IgD-negative memory B cell (primary cell): ENCODE data around the gene CABLES2. TPM values are rescaled to one million over a fixed set of nuclear protein-coding genes. Genes with fewer than 3 reads are reported as not detected.

Experiments
- H3K27ac Mint-ChIP-seq, 3 donors: one replicate each; pipeline ENCODE4 v1.8.0; 2020 to 2022; ENCODE audit warnings: mild to moderate bottlenecking in 3 of 3, mixed read lengths in 3 of 3, moderate library complexity in 1 of 3
- H3K27me3 Mint-ChIP-seq: one replicate; pipeline ENCODE4 v1.8.0; 2021; ENCODE audit warnings: mixed read lengths
- H3K36me3 Mint-ChIP-seq: one replicate; pipeline ENCODE4 v1.8.0; 2020; ENCODE audit warnings: mild to moderate bottlenecking, mixed read lengths
- H3K4me1 Mint-ChIP-seq, 3 donors: one replicate each; pipeline ENCODE4 v1.8.0; 2020 to 2022; ENCODE audit warnings: mixed read lengths in 3 of 3, mild to moderate bottlenecking in 1 of 3
- H3K4me3 Mint-ChIP-seq, 4 donors: one replicate each; pipeline ENCODE4 v1.8.0; 2020 to 2022; ENCODE audit warnings: mild to moderate bottlenecking in 4 of 4, mixed read lengths in 4 of 4, moderate library complexity in 3 of 4
- H3K9me3 Mint-ChIP-seq, 3 donors: one replicate each; pipeline ENCODE4 v1.8.0; 2020 to 2021; ENCODE audit warnings: mixed read lengths in 3 of 3, mild to moderate bottlenecking in 1 of 3
- polyA plus RNA-seq: library from polyadenylated mRNA; unstranded; fragments of 300-500 nt; fragmentation: Illumina TruSeq; gene quantifications from one replicate; pipeline ENCODE4 v1.2.3, GENCODE V29; 2021

The CABLES2 gene
- polyA plus RNA-seq, 1 donor from 2014 or later, result 1.1 TPM

- Mint-ChIP-seq H3K9me3 (no peaks in the 10 kb centered on the region), H3K4me3 (no peak overlapping the region), H3K27ac (peak overlapping the region in 1 of 3 donors; percentile 13), H3K36me3 (no peaks in the 10 kb centered on the region), H3K4me1 (peaks cover 0 to 5% (median 2%) of the 10 kb centered on the region in 3 donors), H3K27me3 (peaks cover 14% of the 10 kb centered on the region)
Measured at GRCh38 chr20:62372042-62372993, 34.8 kb downstream of the CABLES2 start.

GRCh38 chr20:62371588-62372041, 35.5 kb downstream of the CABLES2 start:
- Mint-ChIP-seq H3K36me3 (no peaks in the 10 kb centered on the region), H3K4me1 (peaks cover 0 to 5% (median 2%) of the 10 kb centered on the region in 3 donors), H3K27ac (no peak overlapping the region), H3K4me3 (no peak overlapping the region), H3K27me3 (peaks cover 14% of the 10 kb centered on the region), H3K9me3 (no peaks in the 10 kb centered on the region)

DNA sequence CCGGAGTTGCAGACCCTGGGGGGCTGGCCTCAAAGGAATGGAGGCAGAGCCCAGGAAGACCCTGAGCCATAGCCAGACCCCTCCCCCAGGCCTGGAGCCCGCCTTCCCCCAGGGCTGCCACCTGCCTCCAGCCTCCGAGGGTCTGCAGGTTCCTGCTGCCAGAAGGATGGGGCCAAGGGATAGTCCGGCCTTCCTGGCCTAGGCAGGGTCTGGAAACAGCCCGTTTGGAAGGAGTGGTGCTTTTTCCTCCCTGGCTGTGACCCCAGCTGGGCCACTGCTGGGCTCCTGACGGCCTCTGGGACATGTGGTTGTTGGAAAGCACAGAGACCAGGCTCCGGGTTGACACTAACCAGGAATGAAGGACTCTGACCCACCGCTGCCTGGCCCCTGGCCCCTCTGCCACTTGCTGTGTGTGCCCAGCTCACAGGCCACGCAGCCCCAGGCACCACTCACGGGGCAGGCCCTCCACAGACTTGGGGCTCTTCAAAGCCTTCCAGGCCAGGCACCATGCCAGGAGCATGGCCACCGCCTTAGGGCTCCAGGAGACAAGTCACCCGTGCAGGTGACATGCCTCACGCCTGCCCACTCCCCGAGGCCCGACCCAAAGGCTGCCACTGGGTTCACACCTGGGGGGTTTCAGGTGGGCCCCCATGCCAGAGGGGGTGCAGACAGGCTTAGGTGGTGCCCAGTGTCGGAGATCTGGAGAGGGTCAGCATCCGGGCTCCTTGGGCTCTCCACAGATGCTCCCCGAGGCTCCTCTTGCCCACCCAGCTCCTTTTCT, 36.1 kb downstream of the CABLES2 start:
- no peak overlapping the region for H3K4me3 Mint-ChIP-seq
- H3K27ac Mint-ChIP-seq, result no peak overlapping the region
- peaks cover 14% of the 10 kb centered on the region for H3K27me3 Mint-ChIP-seq
- no peaks in the 10 kb centered on the region for H3K9me3 Mint-ChIP-seq
- no peaks in the 10 kb centered on the region for H3K36me3 Mint-ChIP-seq
- H3K4me1 Mint-ChIP-seq, result peaks cover 0 to 5% (median 2%) of the 10 kb centered on the region in 3 donors

DNA sequence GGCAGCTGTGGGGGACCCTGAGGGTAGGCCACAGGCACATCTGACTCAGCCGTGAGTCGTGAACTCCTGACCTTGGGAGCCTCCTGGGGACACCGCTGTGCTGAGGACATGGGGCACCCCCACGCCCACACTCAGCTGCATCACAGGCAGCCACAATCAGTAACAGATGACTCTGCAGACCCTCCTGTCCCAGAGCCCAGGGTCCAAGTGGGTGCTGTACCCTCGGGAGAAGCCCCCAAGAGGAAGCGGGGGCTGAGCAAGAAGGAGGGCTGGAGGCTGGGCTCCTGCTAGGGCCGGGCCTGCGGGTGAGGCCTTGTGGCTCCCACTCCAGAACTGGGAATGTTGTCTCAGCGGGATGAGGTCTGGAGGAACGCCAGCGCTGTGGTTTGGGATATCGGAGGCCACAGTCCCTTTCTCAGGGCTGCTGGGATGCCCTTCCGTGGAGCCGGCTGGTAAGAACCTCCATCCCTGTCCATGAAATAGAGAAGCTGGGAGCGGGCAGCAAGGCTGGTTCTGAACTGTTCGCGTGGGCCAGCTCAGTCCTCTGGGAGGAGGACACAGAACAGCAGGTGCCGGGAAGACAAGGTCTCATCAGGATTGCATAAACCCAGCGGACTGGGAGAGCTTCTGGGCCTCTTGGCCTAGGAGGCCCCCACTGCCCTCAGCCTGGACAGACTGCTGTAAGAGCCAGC, 36.8 kb downstream of the CABLES2 start:
- Mint-ChIP-seq H3K4me3 (no peak overlapping the region), H3K9me3 (no peaks in the 10 kb centered on the region), H3K27ac (no peak overlapping the region), H3K36me3 (no peaks in the 10 kb centered on the region), H3K27me3 (peaks cover 14% of the 10 kb centered on the region), H3K4me1 (peaks cover 2 to 5% (median 4%) of the 10 kb centered on the region in 3 donors)

DNA sequence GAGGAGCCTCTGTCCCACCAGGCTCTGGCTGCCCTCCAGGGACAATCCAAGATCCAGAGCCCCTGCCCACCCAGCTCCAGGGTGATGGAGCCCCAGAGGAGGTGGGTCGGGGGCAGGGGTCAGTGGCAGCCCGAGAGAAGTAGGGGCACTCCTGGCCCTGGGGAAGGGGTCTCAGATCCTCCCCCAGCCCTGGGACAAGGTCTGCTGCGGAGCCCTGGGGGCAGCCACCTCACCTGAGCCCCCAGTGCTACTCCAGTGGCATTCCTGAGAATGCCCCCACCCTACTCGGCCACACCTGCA, 37.3 kb downstream of the CABLES2 start:
- Mint-ChIP-seq H3K9me3 (no peaks in the 10 kb centered on the region), H3K27me3 (peaks cover 14% of the 10 kb centered on the region), H3K4me1 (peaks cover 2 to 8% (median 5%) of the 10 kb centered on the region in 3 donors), H3K4me3 (no peak overlapping the region), H3K36me3 (no peaks in the 10 kb centered on the region), H3K27ac (no peak overlapping the region)

DNA sequence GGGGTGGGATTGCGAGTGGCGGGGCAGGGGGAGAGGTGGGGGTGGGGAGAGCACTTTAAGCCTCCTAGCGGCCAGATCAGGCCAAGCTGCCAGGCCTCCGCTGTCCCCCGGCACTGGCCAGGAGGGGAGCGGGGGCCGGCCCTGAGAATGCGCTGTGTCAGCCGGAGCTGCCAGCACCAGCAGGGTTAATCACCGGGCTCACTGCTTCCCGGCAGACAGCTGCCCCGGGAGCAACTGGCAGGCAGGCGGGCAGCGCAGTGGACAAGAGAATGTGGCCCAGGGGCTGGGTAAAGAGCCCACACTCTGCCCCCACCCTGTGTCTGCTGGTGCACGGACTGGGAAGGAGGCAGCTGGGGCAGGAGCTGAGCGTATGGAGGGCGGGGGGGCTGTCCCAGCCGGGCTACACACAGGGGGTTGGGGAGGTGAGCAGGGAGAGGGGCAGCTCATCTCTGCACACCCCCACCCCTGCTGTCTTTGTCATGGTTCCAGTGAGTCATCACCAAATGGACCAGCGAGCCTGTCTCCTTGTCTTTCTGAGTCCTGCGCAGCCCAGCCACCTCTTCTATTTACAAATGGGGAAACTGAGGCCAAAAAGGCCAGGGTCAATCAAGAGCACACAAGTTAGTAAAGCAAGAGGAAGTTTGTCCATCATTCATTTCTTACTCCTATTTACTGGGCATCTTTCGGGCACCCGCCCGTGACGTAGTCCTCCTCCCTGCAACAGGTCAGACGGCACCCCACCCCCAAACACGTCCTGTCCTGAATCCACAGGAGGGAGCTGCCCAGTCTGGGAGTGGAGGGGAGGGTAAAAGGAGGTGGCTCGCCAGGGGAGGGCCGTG, 37.9 kb downstream of the CABLES2 start:
- no peaks in the 10 kb centered on the region for H3K9me3 Mint-ChIP-seq
- peaks cover 1 to 9% (median 2%) of the 10 kb centered on the region in 3 donors for H3K4me1 Mint-ChIP-seq
- H3K36me3 Mint-ChIP-seq, result no peaks in the 10 kb centered on the region
- peaks cover 14% of the 10 kb centered on the region for H3K27me3 Mint-ChIP-seq
- peak overlapping the region in 2 of 4 donors; percentile 68 to 77 for H3K4me3 Mint-ChIP-seq
- peak overlapping the region in 1 of 3 donors; percentile 45 for H3K27ac Mint-ChIP-seq

- Mint-ChIP-seq H3K4me1 (peaks cover 0 to 10% (median 2%) of the 10 kb centered on the region in 3 donors), H3K4me3 (peak overlapping the region; percentile 77 to 93 (median 84)), H3K27ac (no peak overlapping the region), H3K9me3 (no peaks in the 10 kb centered on the region), H3K27me3 (peaks cover 14% of the 10 kb centered on the region), H3K36me3 (no peaks in the 10 kb centered on the region)
Measured at GRCh38 chr20:62368392-62368975, 38.6 kb downstream of the CABLES2 start.

GRCh38 chr20:62367633-62368391, 39.3 kb downstream of the CABLES2 start:
- Mint-ChIP-seq H3K9me3 (no peaks in the 10 kb centered on the region), H3K27me3 (peaks cover 14% of the 10 kb centered on the region), H3K36me3 (no peaks in the 10 kb centered on the region), H3K4me3 (peak overlapping the region; percentile 77 to 93 (median 84)), H3K27ac (no peak overlapping the region), H3K4me1 (peaks cover 0 to 10% (median 2%) of the 10 kb centered on the region in 3 donors)

DNA sequence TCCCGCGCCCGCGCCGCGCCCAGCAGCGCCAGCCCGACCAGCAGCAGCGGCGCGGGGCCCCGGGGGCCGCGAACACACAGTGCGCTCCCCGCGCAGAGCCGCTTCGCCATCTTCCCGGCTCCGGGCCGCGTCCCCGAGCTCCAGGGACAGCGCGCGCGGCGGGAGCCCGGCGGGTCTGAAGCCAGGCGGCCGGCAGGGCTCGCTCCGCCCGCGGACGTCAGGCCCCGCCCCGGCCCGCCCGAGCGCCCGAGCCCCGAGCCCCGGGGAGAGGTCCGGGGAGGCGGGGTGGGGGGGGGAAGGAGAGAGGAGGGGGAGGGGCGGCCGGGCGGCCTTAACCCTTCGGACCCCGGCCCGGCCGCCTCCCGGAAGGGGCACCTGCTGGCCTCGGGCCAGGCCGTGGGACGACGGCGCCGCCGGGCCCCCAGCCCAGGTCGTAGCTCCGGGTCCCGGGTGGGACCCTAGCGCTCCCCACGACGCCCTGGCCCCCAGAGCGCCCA, 39.9 kb downstream of the CABLES2 start, which contains the start of gene LAMA5:
LAMA5 (minus strand) TSS at position 177 of the 497 bp plus-strand sequence; CDS start at position 110, 67 bp downstream.
- Mint-ChIP-seq H3K36me3 (no peaks in the 10 kb centered on the region), H3K4me1 (peaks cover 0 to 10% (median 2%) of the 10 kb centered on the region in 3 donors), H3K27me3 (peaks cover 14% of the 10 kb centered on the region), H3K27ac (no peak within 1 kb of the TSS), H3K4me3 (peak within 1 kb of the TSS; percentile 77 to 93 (median 84)), H3K9me3 (no peaks in the 10 kb centered on the region)

DNA sequence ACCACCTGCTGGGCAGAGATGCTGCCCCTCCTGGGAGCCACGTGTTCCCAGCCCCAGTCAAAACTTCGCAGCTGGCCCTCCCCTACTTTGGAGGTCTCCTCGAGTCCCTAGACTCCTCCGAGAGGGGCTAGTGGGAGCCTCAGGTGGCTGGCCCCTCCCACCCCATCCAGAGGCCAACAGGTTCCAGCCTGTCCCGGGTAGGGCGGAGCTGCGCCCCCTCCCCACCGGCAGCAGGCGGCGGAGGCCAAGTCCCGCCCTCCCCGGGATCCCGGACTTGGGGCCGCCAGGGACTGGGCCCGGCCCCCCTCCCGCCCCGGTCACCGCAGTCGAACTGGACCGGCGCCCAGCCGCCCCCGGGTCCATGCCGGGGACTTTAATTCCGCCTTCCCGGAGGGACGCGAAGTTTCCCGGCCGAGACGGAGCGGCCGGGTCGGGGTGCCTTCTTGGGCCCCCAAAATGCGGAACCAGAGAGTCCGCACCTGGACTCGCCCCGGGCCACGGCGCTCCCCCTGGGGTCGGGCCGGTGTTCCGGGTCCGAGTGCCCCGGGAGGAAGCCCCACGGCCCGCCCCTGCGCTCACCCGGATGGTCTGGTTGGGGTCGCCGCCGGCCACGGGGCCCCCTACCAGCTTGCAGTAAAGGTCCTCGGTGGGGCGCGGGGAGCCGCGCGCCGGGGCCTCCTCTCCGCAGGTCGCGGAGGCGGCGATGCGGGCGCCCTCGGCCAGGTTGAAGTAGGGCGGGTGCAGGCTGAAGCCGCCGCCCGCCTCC, 40.5 kb downstream of the CABLES2 start:
- Mint-ChIP-seq H3K27me3 (peaks cover 14% of the 10 kb centered on the region), H3K9me3 (no peaks in the 10 kb centered on the region), H3K4me3 (peak overlapping the region; percentile 52 to 84 (median 72))

DNA sequence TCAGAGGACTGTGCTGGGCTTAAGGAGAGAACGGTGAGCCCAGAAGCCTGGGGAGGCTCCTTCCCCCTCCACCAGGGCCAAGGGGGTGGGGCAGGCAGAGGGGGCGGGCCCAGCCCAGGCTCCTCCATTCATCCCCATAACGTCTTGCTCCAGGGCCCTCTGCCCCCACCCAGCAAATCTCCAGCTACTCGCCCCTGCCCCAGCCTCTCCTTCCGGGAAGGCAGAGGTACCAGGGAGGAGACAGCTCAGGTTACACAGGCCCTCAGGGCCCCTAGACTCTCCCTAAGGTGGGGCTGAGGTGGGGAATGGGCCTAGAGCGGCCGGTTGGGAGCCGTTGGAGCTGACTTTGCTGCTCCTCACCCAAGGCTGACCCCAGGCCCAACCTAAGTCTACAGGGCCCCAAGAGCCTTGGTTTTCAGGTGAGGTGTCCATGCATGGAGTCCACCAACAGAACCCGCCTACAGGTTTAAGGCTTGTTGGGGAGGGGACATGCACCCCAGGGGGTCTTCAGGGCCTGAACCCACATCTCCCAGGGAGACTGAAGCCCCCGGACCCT, 41.2 kb downstream of the CABLES2 start:
- peaks cover 13% of the 10 kb centered on the region for H3K27me3 Mint-ChIP-seq
- H3K27ac Mint-ChIP-seq, result peak overlapping the region in 1 of 3 donors; percentile 77
- no peaks in the 10 kb centered on the region for H3K36me3 Mint-ChIP-seq
- H3K4me1 Mint-ChIP-seq, result peaks cover 0 to 10% (median 2%) of the 10 kb centered on the region in 3 donors
- peak overlapping the region; percentile 52 to 84 (median 70) for H3K4me3 Mint-ChIP-seq
- no peaks in the 10 kb centered on the region for H3K9me3 Mint-ChIP-seq

More for the DNA sequence above, 40.5 kb downstream of the CABLES2 start:
- H3K36me3 Mint-ChIP-seq, result no peaks in the 10 kb centered on the region
- H3K4me1 Mint-ChIP-seq, result peaks cover 0 to 10% (median 2%) of the 10 kb centered on the region in 3 donors
- H3K27ac Mint-ChIP-seq, result no peak overlapping the region
